Measurements from ENCODE around the gene WAS.
A peak's percentile ranks its signal among the peaks of the same experiment; 100 is the strongest.

Gene WAS

DNA sequence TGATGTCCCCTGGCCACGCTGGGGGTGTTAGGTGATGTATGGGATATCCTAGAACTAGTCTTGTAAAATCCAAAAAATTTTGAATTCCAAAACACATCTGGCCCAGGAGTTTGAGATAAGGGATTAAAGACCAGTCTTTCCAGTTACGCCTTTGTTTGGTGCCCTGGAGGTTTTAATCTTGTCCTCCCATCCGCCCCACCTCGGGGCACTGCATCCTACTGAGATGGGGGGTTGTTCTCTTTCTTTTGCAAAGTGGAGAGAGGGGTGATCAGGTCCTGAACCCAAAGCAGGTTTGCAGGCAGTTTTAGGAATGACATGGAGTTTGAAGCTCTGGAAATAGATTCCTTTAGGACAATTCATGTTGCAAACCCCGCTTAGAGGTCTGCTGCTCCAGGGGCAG lies 14.7 kb downstream of the WAS start:
- no peak for DNase-seq (ENCODE audit: low read depth)
- H3K4me3 ChIP-seq (ENCODE audit: low read depth, low read length): peak overlapping the region; percentile 75
- no peak for TF ChIP-seq MYC (IDR thresholded peaks at IDR 0.05; ENCODE audit: low read depth, low read length)
- TF ChIP-seq, protein P1, sequence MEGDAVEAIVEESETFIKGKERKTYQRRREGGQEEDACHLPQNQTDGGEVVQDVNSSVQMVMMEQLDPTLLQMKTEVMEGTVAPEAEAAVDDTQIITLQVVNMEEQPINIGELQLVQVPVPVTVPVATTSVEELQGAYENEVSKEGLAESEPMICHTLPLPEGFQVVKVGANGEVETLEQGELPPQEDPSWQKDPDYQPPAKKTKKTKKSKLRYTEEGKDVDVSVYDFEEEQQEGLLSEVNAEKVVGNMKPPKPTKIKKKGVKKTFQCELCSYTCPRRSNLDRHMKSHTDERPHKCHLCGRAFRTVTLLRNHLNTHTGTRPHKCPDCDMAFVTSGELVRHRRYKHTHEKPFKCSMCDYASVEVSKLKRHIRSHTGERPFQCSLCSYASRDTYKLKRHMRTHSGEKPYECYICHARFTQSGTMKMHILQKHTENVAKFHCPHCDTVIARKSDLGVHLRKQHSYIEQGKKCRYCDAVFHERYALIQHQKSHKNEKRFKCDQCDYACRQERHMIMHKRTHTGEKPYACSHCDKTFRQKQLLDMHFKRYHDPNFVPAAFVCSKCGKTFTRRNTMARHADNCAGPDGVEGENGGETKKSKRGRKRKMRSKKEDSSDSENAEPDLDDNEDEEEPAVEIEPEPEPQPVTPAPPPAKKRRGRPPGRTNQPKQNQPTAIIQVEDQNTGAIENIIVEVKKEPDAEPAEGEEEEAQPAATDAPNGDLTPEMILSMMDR (IDR thresholded peaks at IDR 0.05; ENCODE audit: low read depth, low read length): no peak
- TF ChIP-seq POLR2A (IDR thresholded peaks at IDR 0.05; ENCODE audit: extremely low read depth, insufficient read length): no peak
- TF ChIP-seq MAX (IDR thresholded peaks at IDR 0.05; ENCODE audit: low read depth, low read length): no peak

GRCh38 chrX:48700246-48700645 lies 16.6 kb downstream of the WAS start:
- no peak overlapping the region for H3K4me3 ChIP-seq (ENCODE audit: low read depth, low read length)
- TF ChIP-seq, protein P1 (IDR thresholded peaks at IDR 0.05; ENCODE audit: low read depth, low read length): no peak

DNA sequence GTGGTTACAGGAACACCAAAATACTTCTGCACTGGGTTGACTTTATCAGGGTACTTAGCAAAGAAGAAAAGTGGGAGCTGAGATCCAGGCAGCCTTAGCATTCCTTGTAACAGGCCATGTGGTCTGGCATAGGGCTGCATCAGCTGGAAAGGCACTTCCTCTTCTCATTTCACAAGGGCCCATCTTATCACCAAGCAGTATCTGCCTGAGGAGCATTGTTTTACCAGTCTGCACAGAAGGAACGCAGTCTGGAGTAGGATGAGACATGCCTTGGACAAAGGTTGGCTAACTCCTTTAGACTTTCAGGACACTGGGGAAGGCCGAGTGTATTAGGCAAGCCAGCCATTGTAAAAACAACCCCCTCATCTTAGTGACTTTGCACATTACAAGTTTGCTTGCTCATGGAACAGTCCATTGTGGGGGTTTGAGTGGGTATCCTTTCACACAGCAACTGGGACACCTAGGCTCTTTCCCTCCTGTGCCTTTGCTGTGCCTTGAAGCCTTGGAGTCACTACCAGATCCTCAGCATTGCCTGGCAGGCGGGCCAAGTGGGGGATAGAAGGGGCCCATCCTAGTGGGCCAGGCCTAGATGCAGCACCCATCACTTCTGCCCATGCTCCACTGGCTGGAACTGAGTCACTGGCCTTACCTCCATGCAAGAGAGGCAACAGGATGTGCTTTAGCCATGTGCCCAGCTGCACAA lies 17.5 kb downstream of the WAS start:
- no peak for TF ChIP-seq MYC (IDR thresholded peaks at IDR 0.05; ENCODE audit: low read depth, low read length)
- no peak for TF ChIP-seq POLR2A (IDR thresholded peaks at IDR 0.05; ENCODE audit: extremely low read depth, insufficient read length)
- TF ChIP-seq MAX (IDR thresholded peaks at IDR 0.05; ENCODE audit: low read depth, low read length): peak; percentile 43; the same call in 1 of the 2 replicates
- TF ChIP-seq, protein P1 (IDR thresholded peaks at IDR 0.05; ENCODE audit: low read depth, low read length): no peak
- peak; percentile 22 for DNase-seq (ENCODE audit: low read depth)
- H3K4me3 ChIP-seq (ENCODE audit: low read depth, low read length): no peak overlapping the region

More at GRCh38 chrX:48700246-48700645, 16.6 kb downstream of the WAS start:
- no peak for DNase-seq (ENCODE audit: low read depth)

DNA sequence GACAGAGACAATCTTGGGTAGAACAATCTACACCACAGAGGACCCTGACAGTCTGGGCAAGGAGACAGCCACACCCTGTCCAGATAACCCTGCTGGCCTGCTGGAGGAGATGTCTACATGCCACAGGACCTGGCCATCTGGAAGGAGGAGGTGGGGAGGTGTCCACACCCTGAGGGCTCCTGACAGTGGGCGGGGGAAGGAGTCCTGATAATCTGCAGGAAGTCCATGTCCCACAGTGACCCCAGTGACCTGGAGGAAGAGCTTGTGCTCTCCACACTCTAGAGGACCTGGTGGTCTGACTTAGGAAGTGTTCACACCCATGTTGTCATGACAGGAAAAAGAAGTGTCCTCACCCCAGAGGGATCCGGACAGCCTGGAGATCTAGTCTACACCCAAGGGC lies 18.4 kb downstream of the WAS start:
- TF ChIP-seq MAX (IDR thresholded peaks at IDR 0.05; ENCODE audit: low read depth, low read length) (no peak), POLR2A (IDR thresholded peaks at IDR 0.05; ENCODE audit: extremely low read depth, insufficient read length) (no peak), MYC (IDR thresholded peaks at IDR 0.05; ENCODE audit: low read depth, low read length) (no peak)
- TF ChIP-seq, protein P1 (IDR thresholded peaks at IDR 0.05; ENCODE audit: low read depth, low read length): no peak
- DNase-seq (ENCODE audit: low read depth): no peak
- no peak overlapping the region for H3K4me3 ChIP-seq (ENCODE audit: low read depth, low read length)

GRCh38 chrX:48702716-48703115 lies 19.1 kb downstream of the WAS start:
- DNase-seq (ENCODE audit: low read depth): no peak
- no peak overlapping the region for H3K4me3 ChIP-seq (ENCODE audit: low read depth, low read length)
- no peak for TF ChIP-seq MAX (IDR thresholded peaks at IDR 0.05; ENCODE audit: low read depth, low read length)
- TF ChIP-seq MYC (IDR thresholded peaks at IDR 0.05; ENCODE audit: low read depth, low read length): no peak
- TF ChIP-seq POLR2A (IDR thresholded peaks at IDR 0.05; ENCODE audit: extremely low read depth, insufficient read length): no peak
- TF ChIP-seq, protein P1 (IDR thresholded peaks at IDR 0.05; ENCODE audit: low read depth, low read length): no peak

DNA sequence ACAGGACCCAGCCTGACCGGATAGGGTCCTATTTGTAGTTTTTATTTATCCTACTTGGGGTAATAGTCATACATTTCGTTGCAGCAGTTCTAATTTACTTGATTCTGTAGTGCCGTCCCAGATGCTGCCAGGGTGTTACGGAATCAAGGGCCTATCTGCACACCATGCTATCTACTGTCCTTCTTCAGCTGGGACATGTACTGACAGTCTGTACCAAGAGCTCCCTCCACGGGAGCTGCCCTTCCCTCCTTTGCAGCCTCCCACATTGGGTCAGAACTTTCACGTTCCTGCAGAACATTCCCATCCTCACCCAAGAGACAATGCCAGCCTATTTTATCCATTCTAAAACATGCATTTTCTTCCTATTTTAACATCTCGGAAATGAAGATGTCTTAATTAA lies 19.6 kb downstream of the WAS start:
- no peak overlapping the region for H3K4me3 ChIP-seq (ENCODE audit: low read depth, low read length)
- no peak for TF ChIP-seq POLR2A (IDR thresholded peaks at IDR 0.05; ENCODE audit: extremely low read depth, insufficient read length)
- DNase-seq (ENCODE audit: low read depth): no peak

All from NB4 (cell line).